Nephron (organoid): ENCODE measurements around the gene ZNF638.

Source experiments
- H3K27ac Mint-ChIP-seq, 3 experiments: 2 replicates each; pipeline ENCODE4 v1.8.0; 2020; ENCODE audit warnings: mixed read lengths in 3 of 3, mild to moderate bottlenecking in 2 of 3, moderate library complexity in 1 of 3
- H3K27me3 Mint-ChIP-seq: 2 replicates; pipeline ENCODE4 v1.8.0; 2021; ENCODE audit warnings: low read depth, mild to moderate bottlenecking, moderate library complexity, mixed read lengths
- H3K36me3 Mint-ChIP-seq: 2 replicates; pipeline ENCODE4 v1.8.0; 2020; ENCODE audit warnings: low read depth, mixed read lengths
- H3K4me1 Mint-ChIP-seq: 2 replicates; pipeline ENCODE4 v1.8.0; 2020; ENCODE audit warnings: mixed read lengths
- H3K4me3 Mint-ChIP-seq, 3 experiments: 2 replicates each; pipeline ENCODE4 v1.8.0; 2020; ENCODE audit warnings: mild to moderate bottlenecking in 3 of 3, mixed read lengths in 3 of 3, moderate library complexity in 2 of 3
- H3K9me3 Mint-ChIP-seq: 2 replicates; pipeline ENCODE4 v1.8.0; 2020; ENCODE audit warnings: mixed read lengths
- CTCF ChIP-seq, 3 experiments: fragments of 200-600 bp; sonication (generic); IDR thresholded peaks; one replicate each; pipeline ENCODE4 v1.5.0; 2021; ENCODE audit warnings: antibody characterized with exemption in 3 of 3; ENCODE audit not compliant: unreplicated experiment in 3 of 3

The ZNF638 gene

GRCh38 chr2:71292159-71292558 is 39.4 kb upstream of the ZNF638 start:
- Mint-ChIP-seq H3K9me3 (no peaks in the 10 kb centered on the region), H3K27ac (no peak overlapping the region), H3K36me3 (no peaks in the 10 kb centered on the region), H3K4me3 (no peak overlapping the region), H3K27me3 (no peaks in the 10 kb centered on the region), H3K4me1 (no peaks in the 10 kb centered on the region)
- no peak for TF ChIP-seq CTCF (IDR thresholded peaks at IDR 0.05; ENCODE audit: unreplicated experiment in 3 of 3)

- no peak for TF ChIP-seq CTCF (IDR thresholded peaks at IDR 0.05; ENCODE audit: unreplicated experiment in 3 of 3)
- Mint-ChIP-seq H3K9me3 (no peaks in the 10 kb centered on the region), H3K4me1 (no peaks in the 10 kb centered on the region), H3K27me3 (no peaks in the 10 kb centered on the region), H3K36me3 (no peaks in the 10 kb centered on the region), H3K27ac (no peak overlapping the region), H3K4me3 (no peak overlapping the region)
Observed at GRCh38 chr2:71298914-71299313, 32.7 kb upstream of the ZNF638 start.

- no peaks in the 10 kb centered on the region for H3K4me1 Mint-ChIP-seq
- peak; percentile 67 to 78 (median 75) for TF ChIP-seq CTCF (IDR thresholded peaks at IDR 0.05; ENCODE audit: unreplicated experiment in 3 of 3)
- H3K27ac Mint-ChIP-seq, result no peak overlapping the region
- no peak overlapping the region for H3K4me3 Mint-ChIP-seq
- H3K27me3 Mint-ChIP-seq, result no peaks in the 10 kb centered on the region
- no peaks in the 10 kb centered on the region for H3K36me3 Mint-ChIP-seq
- H3K9me3 Mint-ChIP-seq, result no peaks in the 10 kb centered on the region
Observed at GRCh38 chr2:71299507-71299906, 32.1 kb upstream of the ZNF638 start.

- Mint-ChIP-seq H3K36me3 (no peaks in the 10 kb centered on the region), H3K4me3 (no peak overlapping the region)
Observed at GRCh38 chr2:71303849-71304248, 27.7 kb upstream of the ZNF638 start.

GRCh38 chr2:71306762-71307161 is 24.8 kb upstream of the ZNF638 start:
- no peaks in the 10 kb centered on the region for H3K36me3 Mint-ChIP-seq
- no peaks in the 10 kb centered on the region for H3K9me3 Mint-ChIP-seq
- no peaks in the 10 kb centered on the region for H3K4me1 Mint-ChIP-seq
- no peak overlapping the region for H3K4me3 Mint-ChIP-seq
- H3K27me3 Mint-ChIP-seq, result peaks cover 6% of the 10 kb centered on the region
- TF ChIP-seq CTCF (IDR thresholded peaks at IDR 0.05; ENCODE audit: unreplicated experiment in 3 of 3), result no peak
- no peak overlapping the region for H3K27ac Mint-ChIP-seq

More at GRCh38 chr2:71303849-71304248, 27.7 kb upstream of the ZNF638 start:
- Mint-ChIP-seq H3K27me3 (no peaks in the 10 kb centered on the region), H3K27ac (no peak overlapping the region), H3K4me1 (no peaks in the 10 kb centered on the region), H3K9me3 (no peaks in the 10 kb centered on the region)
- no peak for TF ChIP-seq CTCF (IDR thresholded peaks at IDR 0.05; ENCODE audit: unreplicated experiment in 3 of 3)

GRCh38 chr2:71313016-71313766 is 18.4 kb upstream of the ZNF638 start:
- Mint-ChIP-seq H3K27ac (no peak overlapping the region), H3K9me3 (peaks cover 12% of the 10 kb centered on the region), H3K36me3 (no peaks in the 10 kb centered on the region), H3K4me1 (no peaks in the 10 kb centered on the region), H3K27me3 (peaks cover 10% of the 10 kb centered on the region), H3K4me3 (no peak overlapping the region)
- TF ChIP-seq CTCF (IDR thresholded peaks at IDR 0.05; ENCODE audit: unreplicated experiment in 3 of 3), result no peak
